Parathyroid adenoma (tissue), 2 donors: ENCODE data around the gene NOC2L.

Source experiments
- H2AFZ ChIP-seq: fragments of 300-600 bp; sonication (generic); one replicate; pipeline ENCODE4 v1.7.0; 2017; ENCODE audit warnings: antibody characterized with exemption, mild to moderate bottlenecking
- H3K27ac ChIP-seq: fragments of 300-600 bp; sonication (generic); one replicate; pipeline ENCODE4 v1.7.0; 2017
- H3K27me3 ChIP-seq: fragments of 300-600 bp; sonication (generic); one replicate; pipeline ENCODE4 v1.7.0; 2017; ENCODE audit warnings: low read length; ENCODE audit not compliant: control insufficient read depth, insufficient read depth
- H3K36me3 ChIP-seq: fragments of 300-600 bp; sonication (generic); one replicate; pipeline ENCODE4 v1.7.0; 2017; ENCODE audit warnings: low read length; ENCODE audit not compliant: control insufficient read depth, insufficient read depth
- H3K4me1 ChIP-seq: fragments of 300-600 bp; sonication (generic); one replicate; pipeline ENCODE4 v1.7.0; 2017; ENCODE audit warnings: control low read depth
- H3K4me2 ChIP-seq: fragments of 300-600 bp; sonication (generic); one replicate; pipeline ENCODE4 v1.7.0; 2017; ENCODE audit warnings: low read length
- H3K4me3 ChIP-seq: fragments of 300-600 bp; sonication (generic); one replicate; pipeline ENCODE4 v1.7.0; 2017; ENCODE audit warnings: low read depth, low read length
- H3K79me2 ChIP-seq: fragments of 300-600 bp; sonication (generic); one replicate; pipeline ENCODE4 v1.7.0; 2017; ENCODE audit warnings: control low read depth
- H3K9ac ChIP-seq: fragments of 300-600 bp; sonication (generic); one replicate; pipeline ENCODE4 v1.7.0; 2017; ENCODE audit warnings: mild to moderate bottlenecking
- H3K9me3 ChIP-seq: fragments of 300-600 bp; sonication (generic); one replicate; pipeline ENCODE4 v1.7.0; 2017; ENCODE audit warnings: low read length; ENCODE audit not compliant: control insufficient read depth
- TF ChIP-seq, protein P1 (sequence below): fragments of 300-600 bp; sonication (generic); IDR thresholded peaks from one replicate; pipeline ENCODE4 v1.7.0; 2017; ENCODE audit warnings: antibody characterized with exemption, mild to moderate bottlenecking
- donor health status: primary hyperparathyroidism.

The NOC2L gene

DNA sequence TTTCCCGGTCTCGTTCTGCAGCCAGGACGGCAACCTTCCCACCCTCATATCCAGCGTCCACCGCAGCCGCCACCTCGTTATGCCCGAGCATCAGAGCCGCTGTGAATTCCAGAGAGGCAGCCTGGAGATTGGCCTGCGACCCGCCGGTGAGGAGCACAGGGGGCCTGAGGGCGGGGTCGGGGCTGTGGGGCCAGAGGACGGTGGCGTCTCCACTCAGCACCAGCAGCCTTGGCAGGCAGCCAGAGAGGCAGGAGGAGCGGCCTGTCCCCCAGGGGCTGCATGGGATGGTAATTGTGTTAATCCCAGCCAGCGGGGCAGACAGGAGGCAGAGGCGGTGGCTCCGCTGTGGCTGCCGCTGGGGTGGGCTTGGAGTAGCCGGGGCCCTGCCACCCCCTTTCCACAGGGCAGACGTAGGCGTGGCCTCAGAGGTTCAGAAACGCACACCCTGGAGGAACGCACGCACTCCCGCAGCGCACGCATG lies 23.3 kb downstream of the NOC2L start:
- Histone ChIP-seq H3K27ac (no peak overlapping the region), H3K4me1 (peaks cover 2% of the 10 kb centered on the region), H3K9ac (no peak overlapping the region), H3K36me3 (no peaks in the 10 kb centered on the region), H2AFZ (no peak overlapping the region), H3K9me3 (no peaks in the 10 kb centered on the region), H3K27me3 (no peaks in the 10 kb centered on the region), H3K79me2 (no peaks in the 10 kb centered on the region), H3K4me3 (no peak overlapping the region), H3K4me2 (peak overlapping the region; percentile 37)
- TF ChIP-seq, protein P1, sequence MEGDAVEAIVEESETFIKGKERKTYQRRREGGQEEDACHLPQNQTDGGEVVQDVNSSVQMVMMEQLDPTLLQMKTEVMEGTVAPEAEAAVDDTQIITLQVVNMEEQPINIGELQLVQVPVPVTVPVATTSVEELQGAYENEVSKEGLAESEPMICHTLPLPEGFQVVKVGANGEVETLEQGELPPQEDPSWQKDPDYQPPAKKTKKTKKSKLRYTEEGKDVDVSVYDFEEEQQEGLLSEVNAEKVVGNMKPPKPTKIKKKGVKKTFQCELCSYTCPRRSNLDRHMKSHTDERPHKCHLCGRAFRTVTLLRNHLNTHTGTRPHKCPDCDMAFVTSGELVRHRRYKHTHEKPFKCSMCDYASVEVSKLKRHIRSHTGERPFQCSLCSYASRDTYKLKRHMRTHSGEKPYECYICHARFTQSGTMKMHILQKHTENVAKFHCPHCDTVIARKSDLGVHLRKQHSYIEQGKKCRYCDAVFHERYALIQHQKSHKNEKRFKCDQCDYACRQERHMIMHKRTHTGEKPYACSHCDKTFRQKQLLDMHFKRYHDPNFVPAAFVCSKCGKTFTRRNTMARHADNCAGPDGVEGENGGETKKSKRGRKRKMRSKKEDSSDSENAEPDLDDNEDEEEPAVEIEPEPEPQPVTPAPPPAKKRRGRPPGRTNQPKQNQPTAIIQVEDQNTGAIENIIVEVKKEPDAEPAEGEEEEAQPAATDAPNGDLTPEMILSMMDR = no peak

DNA sequence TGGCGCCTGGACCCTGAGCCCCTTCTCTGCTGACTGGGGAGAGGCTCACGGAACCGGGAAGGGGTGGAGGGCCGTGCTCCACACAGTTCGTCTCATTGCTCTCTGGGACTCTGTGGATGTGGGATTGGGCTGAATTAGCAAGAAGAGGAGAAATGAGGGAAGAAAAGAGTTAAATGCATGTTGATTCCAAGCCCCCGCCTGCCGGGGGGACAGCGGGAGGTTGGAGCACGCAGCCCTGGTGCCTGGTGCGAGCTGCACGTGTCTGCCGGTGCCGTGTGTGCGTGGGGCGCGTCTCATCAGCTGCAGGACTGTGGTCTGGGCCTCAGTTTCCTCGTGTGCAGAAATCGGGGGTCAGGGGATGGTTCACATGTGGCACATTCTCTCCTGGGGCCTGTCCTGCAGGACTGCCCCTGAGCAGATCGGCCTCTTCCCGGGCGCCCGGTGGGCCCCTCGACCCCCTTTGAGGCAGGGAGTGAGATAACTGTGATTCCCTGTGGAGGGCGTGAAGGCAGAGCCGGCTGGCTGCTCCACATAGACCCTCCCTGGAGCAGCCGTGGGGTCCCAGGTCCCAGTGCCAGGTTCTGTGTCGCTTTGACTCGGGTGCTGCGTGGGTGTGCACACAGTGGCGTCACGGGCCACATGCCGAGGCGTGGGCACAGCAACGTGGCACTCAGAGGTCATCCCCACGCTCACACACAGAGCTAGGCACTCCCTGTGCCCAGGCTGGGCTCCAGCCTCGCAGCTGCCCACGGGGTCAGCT lies 23.9 kb downstream of the NOC2L start:
- Histone ChIP-seq H3K4me1 (no peaks in the 10 kb centered on the region), H3K27ac (no peak overlapping the region), H3K9ac (no peak overlapping the region), H3K79me2 (no peaks in the 10 kb centered on the region), H3K4me3 (no peak overlapping the region), H3K9me3 (no peaks in the 10 kb centered on the region), H3K27me3 (no peaks in the 10 kb centered on the region), H3K4me2 (peak overlapping the region; percentile 37), H2AFZ (no peak overlapping the region), H3K36me3 (no peaks in the 10 kb centered on the region)
- TF ChIP-seq, protein P1 = no peak

DNA sequence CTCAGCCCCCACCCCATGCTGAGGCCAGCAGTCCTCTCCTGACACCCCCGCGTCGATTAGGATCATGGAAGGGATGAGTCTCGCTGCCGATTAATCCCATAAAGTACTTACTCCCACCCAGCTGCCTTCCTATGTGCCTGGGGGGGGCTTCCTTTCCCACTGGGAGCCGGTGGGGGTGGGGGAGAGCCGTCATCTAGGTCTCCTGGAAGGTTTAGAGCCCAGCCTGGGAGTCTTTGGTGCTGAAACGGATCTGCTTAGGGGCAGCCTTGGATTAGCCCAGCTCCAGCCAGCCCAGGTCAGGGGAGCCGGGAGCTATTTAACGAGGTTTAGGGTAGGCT lies 25.5 kb downstream of the NOC2L start:
- H3K27ac ChIP-seq = no peak overlapping the region
- TF ChIP-seq, protein P1 = no peak
- no peaks in the 10 kb centered on the region for H3K79me2 ChIP-seq
- no peak overlapping the region for H3K4me2 ChIP-seq
- no peaks in the 10 kb centered on the region for H3K27me3 ChIP-seq
- no peak overlapping the region for H3K9ac ChIP-seq
- no peak overlapping the region for H2AFZ ChIP-seq
- H3K4me3 ChIP-seq = no peak overlapping the region
- H3K9me3 ChIP-seq = no peaks in the 10 kb centered on the region
- no peaks in the 10 kb centered on the region for H3K4me1 ChIP-seq
- H3K36me3 ChIP-seq = no peaks in the 10 kb centered on the region

DNA sequence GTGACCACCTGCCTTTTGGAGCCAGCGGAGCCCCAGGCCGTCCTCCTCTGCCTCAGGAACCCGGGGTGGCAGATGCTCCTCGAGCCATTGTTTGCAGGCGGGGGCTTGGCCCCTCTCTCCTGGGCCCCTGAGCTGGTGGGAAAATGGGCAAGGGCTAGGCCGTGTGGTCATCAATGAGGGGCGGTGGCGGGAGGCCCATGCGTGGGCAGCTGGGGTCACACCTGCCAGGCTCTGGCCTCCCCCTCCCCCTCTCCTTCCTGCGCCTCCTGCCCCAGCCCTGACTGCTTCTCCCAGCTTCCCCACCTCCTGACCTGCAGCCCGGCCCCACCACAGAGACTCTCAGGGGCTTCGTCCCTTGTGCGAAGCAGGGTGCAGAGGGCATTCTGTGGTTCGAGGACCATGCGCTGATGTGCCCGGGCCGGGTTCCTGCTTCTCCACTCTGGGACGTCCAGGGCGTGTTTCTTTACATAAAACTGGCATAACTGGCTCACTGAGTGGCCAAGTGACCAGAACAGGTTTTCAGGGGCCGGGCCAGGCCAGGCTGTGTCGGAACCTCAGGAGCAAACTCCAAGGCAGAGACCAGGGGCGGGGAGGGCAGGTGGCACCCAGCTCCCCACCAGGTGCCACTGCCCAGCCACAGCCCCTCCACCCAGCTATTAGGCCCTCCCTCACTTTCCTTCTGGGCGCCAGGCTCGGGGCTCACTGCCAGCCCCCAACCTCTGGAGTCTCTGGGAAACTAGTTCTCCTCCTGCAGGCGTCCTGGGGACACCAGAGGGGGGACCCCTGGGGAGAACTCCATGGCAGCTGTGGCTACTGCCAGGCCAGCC lies 26.1 kb downstream of the NOC2L start:
- H3K4me1 ChIP-seq = no peaks in the 10 kb centered on the region
- H3K36me3 ChIP-seq = no peaks in the 10 kb centered on the region
- no peaks in the 10 kb centered on the region for H3K9me3 ChIP-seq
- no peaks in the 10 kb centered on the region for H3K79me2 ChIP-seq
- no peaks in the 10 kb centered on the region for H3K27me3 ChIP-seq
- H3K4me3 ChIP-seq = no peak overlapping the region
- no peak overlapping the region for H3K27ac ChIP-seq
- TF ChIP-seq, protein P1 = no peak
- H2AFZ ChIP-seq = no peak overlapping the region
- no peak overlapping the region for H3K4me2 ChIP-seq
- no peak overlapping the region for H3K9ac ChIP-seq
